Measurements from ENCODE around the gene ACSF3.

Gene ACSF3

DNA sequence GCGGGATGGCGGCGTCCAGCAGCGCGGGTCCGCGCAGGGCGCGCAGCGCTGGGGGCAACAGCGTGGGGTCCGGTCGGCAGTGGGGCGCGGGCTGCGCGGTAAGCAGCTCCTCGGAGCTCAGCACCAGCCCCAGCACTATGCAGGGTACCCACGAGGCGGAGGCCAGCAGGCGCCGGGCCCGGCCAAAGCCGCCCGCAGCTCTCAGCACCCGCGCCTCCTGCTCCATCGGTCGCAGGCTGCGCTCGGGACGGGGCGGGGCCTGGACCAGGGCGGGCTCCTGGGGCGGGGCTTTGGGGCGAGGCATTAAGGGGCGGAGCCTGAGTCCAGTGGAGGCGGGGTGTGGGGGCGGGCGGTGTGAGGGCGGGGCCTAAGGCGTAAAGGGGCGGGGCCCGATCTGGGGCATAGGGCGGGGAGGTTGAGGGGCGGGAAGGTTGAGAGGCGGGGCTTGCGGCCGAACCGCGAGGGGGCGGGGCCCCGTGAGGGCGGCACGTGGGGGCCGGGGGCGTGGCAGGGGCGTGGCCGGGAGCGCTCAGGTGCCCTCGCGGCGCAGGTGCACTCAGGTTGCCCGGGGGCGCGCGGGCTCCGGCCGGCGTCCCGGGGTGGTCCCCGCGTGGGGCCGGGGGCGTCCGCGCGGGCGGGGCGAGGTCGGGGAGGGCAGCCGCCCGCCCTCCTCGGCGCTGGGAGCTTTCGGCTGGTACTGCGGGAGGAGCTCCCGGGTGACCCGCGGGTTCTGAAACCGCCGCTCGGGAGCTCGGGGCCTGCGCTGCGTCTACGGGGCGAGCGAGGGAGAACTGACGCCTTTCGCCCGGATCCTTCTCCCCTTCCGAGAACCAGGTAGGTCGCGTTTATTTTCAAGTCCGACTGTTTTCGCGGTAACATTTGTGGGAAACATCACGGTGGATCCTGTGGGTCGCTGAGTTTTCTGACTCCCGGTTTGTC, 108.1 kb downstream of the ACSF3 start:
- peak; percentile 66 for DNase-seq

DNA sequence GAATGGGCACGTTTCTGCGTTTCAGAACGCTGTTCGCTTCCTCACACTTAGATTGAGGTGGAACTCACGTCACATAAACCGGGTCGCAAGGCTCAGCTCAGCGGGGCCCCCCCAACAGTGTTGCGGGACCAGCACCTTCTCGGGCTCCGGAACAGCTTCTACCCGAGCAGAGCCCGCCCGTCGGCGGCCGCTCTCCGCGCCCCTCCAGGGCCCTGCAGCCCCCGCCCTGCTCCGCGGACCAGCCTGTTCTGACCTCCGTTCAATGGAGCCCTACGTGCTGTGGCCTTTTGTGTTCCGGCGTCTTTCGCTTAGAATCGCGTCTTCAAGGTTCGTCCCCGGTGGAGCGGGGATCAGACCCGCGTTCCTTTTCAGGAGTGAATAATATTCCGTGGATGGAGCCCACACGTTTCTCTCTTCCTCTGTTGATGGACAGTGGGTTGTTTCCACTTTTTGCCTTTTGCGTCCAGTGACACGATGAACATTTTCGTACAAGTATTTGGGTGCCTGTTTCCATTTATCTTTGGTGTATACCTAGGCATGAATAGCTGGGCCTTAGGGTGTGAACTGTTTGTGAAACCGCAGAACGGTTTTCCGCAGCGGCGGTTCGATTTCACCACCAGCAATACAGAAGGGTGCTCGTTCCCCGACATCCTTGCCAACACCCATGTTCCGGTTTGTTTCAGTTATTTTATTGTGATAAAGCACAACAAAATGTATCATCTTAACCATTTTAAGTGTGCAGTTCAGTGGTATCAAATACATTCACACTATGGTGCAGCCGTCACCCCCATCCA, 109.0 kb downstream of the ACSF3 start:
- DNase-seq, result no peak

Data from fibroblast of skin of back (primary cell).